ENCODE data around the gene EHMT2. TPM values are rescaled to one million over a fixed set of nuclear protein-coding genes. Genes with fewer than 3 reads are reported as not detected.
A peak's percentile ranks its signal among the peaks of the same experiment; 100 is the strongest.

EHMT2 gene
- total and polyA plus RNA-seq, 2 donors (not counting 1 experiment from before 2014, with no cell fraction given), result 22.0 to 60.1 TPM

DNA sequence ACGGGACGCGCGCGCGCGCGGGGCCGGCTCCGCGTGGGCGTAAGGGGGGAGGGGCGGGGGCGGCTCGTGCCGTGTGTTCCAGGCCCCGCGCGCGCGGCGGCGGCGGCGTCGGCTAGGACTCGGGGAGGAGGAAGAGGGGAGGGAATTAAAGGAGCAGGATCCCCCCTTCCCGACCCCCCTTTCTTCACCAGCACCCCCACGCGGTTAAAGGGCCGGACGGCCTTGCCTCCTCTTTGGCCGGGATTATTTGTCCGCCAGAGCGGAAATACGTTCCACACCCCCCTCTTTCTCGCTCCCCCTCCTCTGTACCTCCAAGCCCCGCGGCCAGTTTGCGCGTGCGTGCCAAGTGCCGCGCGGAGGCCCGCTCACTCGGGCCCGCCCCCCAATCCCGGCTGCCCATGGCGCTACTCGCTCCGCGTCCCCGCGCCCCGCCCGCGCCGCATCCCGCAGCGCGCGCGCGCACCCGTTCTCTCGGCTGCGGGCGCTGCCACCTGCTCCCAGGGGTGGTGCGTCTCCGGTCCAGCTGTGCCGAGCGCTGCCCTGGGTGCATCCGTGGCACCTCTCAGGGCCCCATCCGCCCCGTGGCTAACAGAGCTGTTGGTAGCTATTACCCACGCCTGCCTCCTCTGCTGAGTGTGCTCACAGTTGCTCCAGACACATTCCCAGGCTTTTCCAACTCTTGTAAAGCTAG, 4.6 kb upstream of the EHMT2 start, which contains the start of gene ZBTB12:
Gene ZBTB12 (minus strand): TSS at position 134 of the 691 bp plus-strand sequence. CDS start 781 bp downstream, outside the sequence.
- Histone ChIP-seq H4K20me1 (ENCODE audit: control insufficient read depth, extremely low read depth, insufficient read depth, low read length) (no peaks in the 10 kb centered on the region), H3K27ac (ENCODE audit: insufficient read depth, low read length) (peak within 1 kb of the TSS; percentile 61), H3K79me2 (ENCODE audit: control insufficient read depth, insufficient read depth, low read length) (peaks cover 9% of the 10 kb centered on the region), H3K9me3 (ENCODE audit: control insufficient read depth, insufficient read depth, low read depth, low read length) (no peaks in the 10 kb centered on the region), H3K27me3 (ENCODE audit: control insufficient read depth, insufficient read depth, low read length) (no peaks in the 10 kb centered on the region), H3K4me2 (ENCODE audit: extremely low read depth, insufficient read depth, low read length) (peak within 1 kb of the TSS; percentile 83), H3K36me3 (ENCODE audit: control insufficient read depth, insufficient read depth, low read length) (peaks cover 1% of the 10 kb centered on the region), H2AFZ (ENCODE audit: low read length) (peak within 1 kb of the TSS; percentile 78), H3K4me3 (replicated peaks in 1 of 4; ENCODE audit: control extremely low read depth in 1 of 4, insufficient read depth in 1 of 4, low read depth in 3 of 4, low read length in 4 of 4) (peak within 1 kb of the TSS; percentile 63 to 68 (median 66)), H3K4me1 (ENCODE audit: control insufficient read depth, extremely low read depth, insufficient read depth, low read length) (peaks cover 11% of the 10 kb centered on the region), H3K9ac (ENCODE audit: insufficient read depth, low read length) (peak within 1 kb of the TSS; percentile 50)
- DNase-seq (ENCODE audit: low read depth in 2 of 2), result peak; percentile 96 to 99
- TF ChIP-seq, protein P1, sequence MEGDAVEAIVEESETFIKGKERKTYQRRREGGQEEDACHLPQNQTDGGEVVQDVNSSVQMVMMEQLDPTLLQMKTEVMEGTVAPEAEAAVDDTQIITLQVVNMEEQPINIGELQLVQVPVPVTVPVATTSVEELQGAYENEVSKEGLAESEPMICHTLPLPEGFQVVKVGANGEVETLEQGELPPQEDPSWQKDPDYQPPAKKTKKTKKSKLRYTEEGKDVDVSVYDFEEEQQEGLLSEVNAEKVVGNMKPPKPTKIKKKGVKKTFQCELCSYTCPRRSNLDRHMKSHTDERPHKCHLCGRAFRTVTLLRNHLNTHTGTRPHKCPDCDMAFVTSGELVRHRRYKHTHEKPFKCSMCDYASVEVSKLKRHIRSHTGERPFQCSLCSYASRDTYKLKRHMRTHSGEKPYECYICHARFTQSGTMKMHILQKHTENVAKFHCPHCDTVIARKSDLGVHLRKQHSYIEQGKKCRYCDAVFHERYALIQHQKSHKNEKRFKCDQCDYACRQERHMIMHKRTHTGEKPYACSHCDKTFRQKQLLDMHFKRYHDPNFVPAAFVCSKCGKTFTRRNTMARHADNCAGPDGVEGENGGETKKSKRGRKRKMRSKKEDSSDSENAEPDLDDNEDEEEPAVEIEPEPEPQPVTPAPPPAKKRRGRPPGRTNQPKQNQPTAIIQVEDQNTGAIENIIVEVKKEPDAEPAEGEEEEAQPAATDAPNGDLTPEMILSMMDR (conservative IDR thresholded peaks at IDR 0.05 in 1 of 2, IDR thresholded peaks at IDR 0.05 in 1 of 2; ENCODE audit: low read depth in 1 of 2, low read length in 2 of 2), result no peak
- TF ChIP-seq EZH2 (IDR thresholded peaks at IDR 0.05; ENCODE audit: low read length, missing control alignments), result no peak

DNA sequence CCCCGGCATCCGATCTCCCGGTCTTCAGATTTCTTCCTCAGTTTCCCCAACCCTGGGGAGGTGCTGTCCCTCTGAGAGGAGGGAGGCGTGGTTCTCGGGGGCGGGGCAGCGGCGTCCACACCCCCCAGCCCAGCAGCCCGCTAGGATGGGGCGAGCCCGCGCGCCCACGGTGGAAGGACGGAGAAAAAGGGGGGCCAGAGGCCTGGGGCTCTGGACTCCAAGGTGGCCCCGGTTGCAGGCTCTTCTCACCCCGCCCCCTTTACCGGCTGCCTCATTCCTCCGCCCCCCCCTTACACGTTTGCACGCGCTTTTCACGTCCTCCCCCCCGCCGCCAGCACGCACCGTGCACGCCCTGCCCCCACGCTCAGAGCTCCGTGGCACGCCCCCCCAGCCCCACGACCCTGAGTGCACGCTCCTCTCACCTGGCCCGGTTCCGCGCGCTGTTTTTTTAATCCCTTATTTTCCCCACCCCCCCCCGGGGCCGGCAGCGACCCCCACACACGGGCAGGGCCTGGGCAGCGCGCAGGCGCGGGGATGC, 4.0 kb upstream of the EHMT2 start:
- Histone ChIP-seq H3K4me3 (replicated peaks in 1 of 4; ENCODE audit: control extremely low read depth in 1 of 4, insufficient read depth in 1 of 4, low read depth in 3 of 4, low read length in 4 of 4) (peak overlapping the region; percentile 41 to 68 (median 56)), H3K27ac (ENCODE audit: insufficient read depth, low read length) (peak overlapping the region; percentile 14)

DNA sequence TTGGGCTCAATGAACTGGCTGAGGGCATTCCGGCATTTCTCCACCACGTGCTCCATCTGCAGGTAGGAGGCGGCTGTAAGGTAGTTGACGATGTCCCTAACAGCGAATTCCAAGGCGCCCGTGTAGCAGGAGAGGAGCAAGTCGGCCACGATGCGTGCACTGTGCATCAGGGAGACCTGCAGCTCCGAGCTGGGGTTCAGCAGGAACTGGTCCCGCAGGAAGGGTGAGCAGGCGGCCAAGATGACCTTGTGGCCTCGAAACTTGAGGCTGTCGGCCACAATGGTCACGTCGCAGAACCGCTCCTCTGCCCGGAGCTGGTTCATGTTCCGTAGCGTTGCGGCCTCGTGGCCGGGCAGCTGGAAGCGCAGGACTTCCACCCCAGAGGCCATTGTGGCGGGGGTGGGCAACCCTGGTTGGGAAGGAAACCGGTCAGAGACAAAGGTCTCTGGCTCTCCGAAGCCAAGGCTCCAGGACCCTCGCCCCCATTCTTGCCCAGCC, 3.5 kb upstream of the EHMT2 start:
- TF ChIP-seq, protein P1 (conservative IDR thresholded peaks at IDR 0.05 in 1 of 2, IDR thresholded peaks at IDR 0.05 in 1 of 2; ENCODE audit: low read depth in 1 of 2, low read length in 2 of 2), result no peak
- Histone ChIP-seq H3K9ac (ENCODE audit: insufficient read depth, low read length) (peak overlapping the region; percentile 8), H3K36me3 (ENCODE audit: control insufficient read depth, insufficient read depth, low read length) (peaks cover 1% of the 10 kb centered on the region), H4K20me1 (ENCODE audit: control insufficient read depth, extremely low read depth, insufficient read depth, low read length) (no peaks in the 10 kb centered on the region), H3K4me2 (ENCODE audit: extremely low read depth, insufficient read depth, low read length) (peak overlapping the region; percentile 69), H3K4me1 (ENCODE audit: control insufficient read depth, extremely low read depth, insufficient read depth, low read length) (peaks cover 12% of the 10 kb centered on the region), H3K27ac (ENCODE audit: insufficient read depth, low read length) (no peak overlapping the region), H2AFZ (ENCODE audit: low read length) (no peak overlapping the region), H3K79me2 (ENCODE audit: control insufficient read depth, insufficient read depth, low read length) (peaks cover 9% of the 10 kb centered on the region), H3K9me3 (ENCODE audit: control insufficient read depth, insufficient read depth, low read depth, low read length) (no peaks in the 10 kb centered on the region), H3K27me3 (ENCODE audit: control insufficient read depth, insufficient read depth, low read length) (no peaks in the 10 kb centered on the region), H3K4me3 (replicated peaks in 1 of 4; ENCODE audit: control extremely low read depth in 1 of 4, insufficient read depth in 1 of 4, low read depth in 3 of 4, low read length in 4 of 4) (peak overlapping the region; percentile 41 to 68 (median 56))
- no peak for DNase-seq (ENCODE audit: low read depth in 2 of 2)

More for the DNA sequence above, 4.0 kb upstream of the EHMT2 start:
- Histone ChIP-seq H3K4me1 (ENCODE audit: control insufficient read depth, extremely low read depth, insufficient read depth, low read length) (peaks cover 11% of the 10 kb centered on the region), H3K9me3 (ENCODE audit: control insufficient read depth, insufficient read depth, low read depth, low read length) (no peaks in the 10 kb centered on the region), H2AFZ (ENCODE audit: low read length) (no peak overlapping the region), H3K79me2 (ENCODE audit: control insufficient read depth, insufficient read depth, low read length) (peaks cover 9% of the 10 kb centered on the region), H4K20me1 (ENCODE audit: control insufficient read depth, extremely low read depth, insufficient read depth, low read length) (no peaks in the 10 kb centered on the region), H3K9ac (ENCODE audit: insufficient read depth, low read length) (peak overlapping the region; percentile 50), H3K36me3 (ENCODE audit: control insufficient read depth, insufficient read depth, low read length) (peaks cover 1% of the 10 kb centered on the region), H3K27me3 (ENCODE audit: control insufficient read depth, insufficient read depth, low read length) (no peaks in the 10 kb centered on the region), H3K4me2 (ENCODE audit: extremely low read depth, insufficient read depth, low read length) (peak overlapping the region; percentile 69)
- no peak for TF ChIP-seq EZH2 (IDR thresholded peaks at IDR 0.05; ENCODE audit: low read length, missing control alignments)
- TF ChIP-seq, protein P1 (conservative IDR thresholded peaks at IDR 0.05 in 1 of 2, IDR thresholded peaks at IDR 0.05 in 1 of 2; ENCODE audit: low read depth in 1 of 2, low read length in 2 of 2), result no peak
- peak; percentile 30 to 62 for DNase-seq (ENCODE audit: low read depth in 2 of 2)
